ENCODE measurements around the gene FBXW11. TPM values are rescaled to one million over a fixed set of nuclear protein-coding genes. Genes with fewer than 3 reads are reported as not detected.

The FBXW11 gene
- total and polyA plus RNA-seq, 10 donors, result 7.5 to 72.1 (median 54.7) TPM

GRCh38 chr5:172046593-172046992 lies 40.2 kb upstream of the FBXW11 start:
- Histone ChIP-seq H3K36me3 (peaks cover 0 to 95% (median 73%) of the 10 kb centered on the region in 6 donors), H3K4me3 (no peak overlapping the region), H3K4me1 (peaks cover 0 to 11% (median 0%) of the 10 kb centered on the region in 6 donors), H3K9me3 (no peaks in the 10 kb centered on the region), H3K27me3 (replicated peaks in 1 of 7) (no peaks in the 10 kb centered on the region), H3K27ac (peak overlapping the region in 5 of 8 donors; percentile 9 to 63 (median 14))
- TF ChIP-seq POLR2A (IDR thresholded peaks at IDR 0.05), result no peak
- no peak for TF ChIP-seq POLR2AphosphoS5 (IDR thresholded peaks at IDR 0.05)
- no peak for TF ChIP-seq CTCF (IDR thresholded peaks at IDR 0.05 in 8 of 11, conservative IDR thresholded peaks at IDR 0.05 in 3 of 11)
- DNase-seq, result no peak
- intact Hi-C loops (cut with DNase I; ENCODE audit: low total_unique reads), result no loop called here
- 77 to 94% (median 85%) methylated on average over 4 of the region's 4 CpGs for WGBS, 5 donors

DNA sequence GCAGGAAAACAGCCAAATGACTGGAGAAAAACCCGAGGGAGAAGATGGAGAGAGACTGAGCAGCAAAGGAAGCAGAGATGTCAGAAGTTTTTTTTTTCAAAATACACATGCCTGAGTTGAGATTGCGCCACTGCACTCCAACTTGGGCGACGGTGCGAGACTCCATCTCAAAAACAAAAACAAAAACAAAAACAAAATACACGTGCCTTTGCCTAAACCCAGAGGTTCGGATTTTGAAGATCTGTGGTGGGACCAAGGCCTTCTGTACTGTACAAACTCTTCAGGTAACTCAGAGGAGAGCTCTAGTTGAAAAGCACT lies 38.8 kb upstream of the FBXW11 start:
- Histone ChIP-seq H3K27ac (no peak overlapping the region), H3K4me1 (peaks cover 0 to 18% (median 1%) of the 10 kb centered on the region in 6 donors), H3K4me3 (no peak overlapping the region), H3K9me3 (no peaks in the 10 kb centered on the region), H3K27me3 (replicated peaks in 1 of 7) (no peaks in the 10 kb centered on the region), H3K36me3 (peaks cover 0 to 82% (median 60%) of the 10 kb centered on the region in 6 donors)
- intact Hi-C loops (cut with DNase I; ENCODE audit: low total_unique reads), result no loop called here
- DNase-seq, result peak; percentile 6
- TF ChIP-seq CTCF (IDR thresholded peaks at IDR 0.05 in 8 of 11, conservative IDR thresholded peaks at IDR 0.05 in 3 of 11), result no peak
- no peak for TF ChIP-seq POLR2A (IDR thresholded peaks at IDR 0.05)
- TF ChIP-seq POLR2AphosphoS5 (IDR thresholded peaks at IDR 0.05), result no peak
- WGBS, 5 donors, result 52 to 75% (median 68%) methylated on average over 7 of the region's 7 CpGs

GRCh38 chr5:172044631-172045314 lies 38.3 kb upstream of the FBXW11 start:
- Histone ChIP-seq H3K27me3 (replicated peaks in 1 of 7) (no peaks in the 10 kb centered on the region), H3K4me3 (no peak overlapping the region), H3K36me3 (peaks cover 0 to 77% (median 55%) of the 10 kb centered on the region in 6 donors), H3K9me3 (no peaks in the 10 kb centered on the region), H3K27ac (no peak overlapping the region), H3K4me1 (peaks cover 0 to 23% (median 4%) of the 10 kb centered on the region in 6 donors)
- peak; percentile 61 for DNase-seq
- intact Hi-C loops (cut with DNase I; ENCODE audit: low total_unique reads), result loop anchor here (5.0 kb wide), 1 partner anchor 132 kb away; no protein-coding TSS in a partner anchor
- 78 to 83% (median 82%) methylated on average over 11 to 14 of the region's 14 CpGs for WGBS, 5 donors
- TF ChIP-seq POLR2AphosphoS5 (IDR thresholded peaks at IDR 0.05) (peak in 1 of 3 donors; percentile 19), CTCF (IDR thresholded peaks at IDR 0.05 in 8 of 11, conservative IDR thresholded peaks at IDR 0.05 in 3 of 11) (no peak), POLR2A (IDR thresholded peaks at IDR 0.05) (no peak)

GRCh38 chr5:172043865-172044264 lies 37.4 kb upstream of the FBXW11 start:
- Histone ChIP-seq H3K4me1 (peaks cover 0 to 25% (median 4%) of the 10 kb centered on the region in 6 donors), H3K4me3 (no peak overlapping the region), H3K9me3 (no peaks in the 10 kb centered on the region), H3K36me3 (peaks cover 0 to 68% (median 46%) of the 10 kb centered on the region in 6 donors), H3K27ac (no peak overlapping the region), H3K27me3 (replicated peaks in 1 of 7) (no peaks in the 10 kb centered on the region)
- peak; percentile 56 for DNase-seq
- intact Hi-C loops (cut with DNase I; ENCODE audit: low total_unique reads), result loop anchor here (5.0 kb wide), 1 partner anchor 132 kb away; no protein-coding TSS in a partner anchor
- WGBS, 5 donors, result 94 to 96% (median 95%) methylated on average over 11 to 13 of the region's 13 CpGs
- TF ChIP-seq POLR2A (IDR thresholded peaks at IDR 0.05) (no peak), POLR2AphosphoS5 (IDR thresholded peaks at IDR 0.05) (peak in 2 of 3 donors; percentile 4 to 72)

Measured in spleen (tissue), 11 donors.